ENCODE data around the gene ANKHD1. TPM values are rescaled to one million over a fixed set of nuclear protein-coding genes. Genes with fewer than 3 reads are reported as not detected.

Gene ANKHD1
- total and polyA plus RNA-seq, 9 of the 15 experiments (the other 6 are each of a cell fraction or from before 2014, with no cell fraction given), result 38.9 to 138 (median 78.7) TPM

DNA sequence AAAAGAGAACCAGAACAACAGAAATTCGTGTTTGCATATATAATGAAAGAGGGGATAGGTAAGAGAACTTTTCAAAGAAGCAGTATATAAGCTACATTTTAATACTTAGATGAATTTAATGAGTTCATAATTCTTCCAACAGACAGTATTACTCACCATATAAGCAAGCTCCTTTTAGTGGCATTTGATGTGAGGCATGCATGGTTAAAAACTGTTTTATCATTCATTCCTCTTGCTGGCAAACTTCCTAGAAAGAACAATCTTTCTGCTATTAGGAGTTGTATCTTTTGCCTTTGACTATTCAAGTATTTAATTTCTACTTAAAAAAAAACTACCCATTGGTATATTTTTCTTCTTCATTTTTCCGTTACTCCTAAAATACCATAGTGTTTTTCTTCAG, 80.1 kb downstream of the ANKHD1 start:
- Histone ChIP-seq H2AFZ (ENCODE audit: low read depth, low read length) (no peak overlapping the region), H3K9me1 (ENCODE audit: control insufficient read depth, insufficient read depth, low read length) (no peaks in the 10 kb centered on the region), H3K9me3 (replicated peaks; ENCODE audit: control insufficient read depth, insufficient read depth, low read depth, low read length) (no peaks in the 10 kb centered on the region), H3K79me2 (ENCODE audit: control insufficient read depth, insufficient read depth, low read length) (no peaks in the 10 kb centered on the region), H3K27me3 (ENCODE audit: control insufficient read depth in 2 of 2, insufficient read depth in 2 of 2, low read length in 2 of 2) (no peaks in the 10 kb centered on the region), H3K4me3 (no peak overlapping the region), H3K4me1 (replicated peaks in 1 of 2; ENCODE audit: control insufficient read depth in 2 of 2, insufficient read depth in 2 of 2, low read length in 2 of 2) (no peaks in the 10 kb centered on the region), H3K27ac (ENCODE audit: extremely low read depth, low read depth, low read length) (no peak overlapping the region), H3K4me2 (ENCODE audit: insufficient read depth, low read length) (no peak overlapping the region), H3K9ac (ENCODE audit: insufficient read depth in 1 of 2, low read depth in 2 of 2, low read length in 2 of 2) (no peak overlapping the region), H3K36me3 (ENCODE audit: control insufficient read depth, insufficient read depth, low read length) (peaks cover 50% of the 10 kb centered on the region), H4K20me1 (replicated peaks; ENCODE audit: control insufficient read depth, insufficient read depth, low read length) (no peaks in the 10 kb centered on the region)
- intact Hi-C loops (cut with micrococcal nuclease) (no loop called here), in situ Hi-C loops (cut with MboI) (no loop called here)
- TF ChIP-seq ETV5 (CRISPR knock-in tag; IDR thresholded peaks at IDR 0.05; ENCODE audit: low read depth) (no peak), RBFOX2 (IDR thresholded peaks at IDR 0.05; ENCODE audit: low read depth, low read length) (no peak), GTF2A2 (tag; IDR thresholded peaks at IDR 0.05) (no peak), HDAC8 (tag; IDR thresholded peaks at IDR 0.05) (no peak), LCOR (CRISPR knock-in tag; IDR thresholded peaks at IDR 0.05) (no peak), HDGF (IDR thresholded peaks at IDR 0.05) (no peak), TAF1 (IDR thresholded peaks at IDR 0.05; ENCODE audit: control insufficient read depth, extremely low read depth, insufficient read depth, low read length, severe bottlenecking) (no peak), KAT7 (CRISPR knock-in tag; IDR thresholded peaks at IDR 0.05; ENCODE audit: borderline replicate concordance) (no peak), RUNX1 (IDR thresholded peaks at IDR 0.05; ENCODE audit: low read depth) (no peak), ZNF274 (IDR thresholded peaks at IDR 0.05; ENCODE audit: borderline replicate concordance, low read depth, low read length) (no peak), MYNN (IDR thresholded peaks at IDR 0.05) (no peak), MYNN (CRISPR knock-in tag; IDR thresholded peaks at IDR 0.05) (no peak), RBM15 (IDR thresholded peaks at IDR 0.05; ENCODE audit: insufficient read depth, low read length) (no peak)
- TF ChIP-seq, protein P1, sequence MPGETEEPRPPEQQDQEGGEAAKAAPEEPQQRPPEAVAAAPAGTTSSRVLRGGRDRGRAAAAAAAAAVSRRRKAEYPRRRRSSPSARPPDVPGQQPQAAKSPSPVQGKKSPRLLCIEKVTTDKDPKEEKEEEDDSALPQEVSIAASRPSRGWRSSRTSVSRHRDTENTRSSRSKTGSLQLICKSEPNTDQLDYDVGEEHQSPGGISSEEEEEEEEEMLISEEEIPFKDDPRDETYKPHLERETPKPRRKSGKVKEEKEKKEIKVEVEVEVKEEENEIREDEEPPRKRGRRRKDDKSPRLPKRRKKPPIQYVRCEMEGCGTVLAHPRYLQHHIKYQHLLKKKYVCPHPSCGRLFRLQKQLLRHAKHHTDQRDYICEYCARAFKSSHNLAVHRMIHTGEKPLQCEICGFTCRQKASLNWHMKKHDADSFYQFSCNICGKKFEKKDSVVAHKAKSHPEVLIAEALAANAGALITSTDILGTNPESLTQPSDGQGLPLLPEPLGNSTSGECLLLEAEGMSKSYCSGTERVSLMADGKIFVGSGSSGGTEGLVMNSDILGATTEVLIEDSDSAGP (CRISPR knock-in tag; IDR thresholded peaks at IDR 0.05), result no peak
- WGBS (ENCODE audit: insufficient coverage, low coverage, missing lambda C conversion rate), result 65% methylated on average over 2 of the region's 2 CpGs
- CTCF ChIA-PET (ENCODE audit: low intra/inter-chr PET ratio), result no interaction called here
- POLR2A ChIA-PET, result no interaction called here
- ATAC-seq (no peak), FAIRE-seq (no peak), DNase-seq (ENCODE audit: extremely low read depth in 1 of 4, low spot score in 3 of 4) (no peak)
- no TSS peak for BruUV-seq (replicated peaks)
